GM12878 (cell line): ENCODE results near the gene NLRP14. TPM values are rescaled to one million over a fixed set of nuclear protein-coding genes. Genes with fewer than 3 reads are reported as not detected.

ENCODE experiments used
- ATAC-seq: fragments of 200-7000 bp; cut with Tn5 transposase; 3 replicates; pipeline ENCODE4 v1.9.1; 2020; ENCODE audit warnings: mild to moderate bottlenecking, moderate library complexity
- BruUV-seq: library from RNA; stranded (reverse); fragments of 400-500 nt; replicated peaks from 2 replicates; lab custom pipeline; 2021; lab: Mats Ljungman, UMichigan
- CTCF ChIA-PET: fragments of 300-600 bp; sonication (Branson Sonifier 250); formaldehyde crosslinking; extraction: SDS; loops from one replicate; lab custom pipeline; 2021; ENCODE audit warnings: inconsistent platforms; lab: Yijun Ruan, JAX
- POLR2A ChIA-PET: fragments of 350-600 bp; formaldehyde crosslinking; extraction: SDS; loops from one replicate; lab custom pipeline; 2021; ENCODE audit warnings: inconsistent platforms; lab: Charles Lee
- RAD21 ChIA-PET: fragments of 300-600 bp; sonication (Branson Sonifier 250); formaldehyde crosslinking; loops from one replicate; lab custom pipeline; 2023; ENCODE audit warnings: antibody characterized with exemption; ENCODE audit not compliant: unreplicated experiment; lab: Charles Lee
- SMC1A ChIA-PET: fragments of 300-600 bp; sonication (Branson Sonifier 250); formaldehyde crosslinking; loops from one replicate; lab custom pipeline; 2023; ENCODE audit not compliant: unreplicated experiment, uncharacterized antibody; lab: Charles Lee
- DNase-seq: peaks from one replicate; pipeline ENCODE4 v3.0.0-alpha.2; 2011; ENCODE audit warnings: low read depth, low spot score
- FAIRE-seq: peaks from 3 replicates; lab custom pipeline; 2011; peaks lifted over from hg19 to GRCh38; lab: Jason Lieb, UNC
- H2AFZ ChIP-seq: 2 replicates; pipeline ENCODE4 v1.6.0; 2011; ENCODE audit warnings: low read depth, low read length, control low read depth; ENCODE audit not compliant: control insufficient read depth
- H3K27ac ChIP-seq: 2 replicates; pipeline ENCODE4 v1.5.1; 2011; ENCODE audit warnings: control low read depth; ENCODE audit not compliant: control insufficient read depth, insufficient read depth
- H3K27me3 ChIP-seq, 2 experiments: replicated peaks in 1 of 2; 2 replicates each; pipeline versions ENCODE4 v1.6.0 to v1.6.1; 2011; ENCODE audit warnings: low read length in 1 of 2; ENCODE audit not compliant: control insufficient read depth in 2 of 2, insufficient read depth in 2 of 2
- H3K36me3 ChIP-seq, 2 experiments: 2 replicates each; pipeline ENCODE4 v1.5.1; 2011; ENCODE audit warnings: low read length in 1 of 2; ENCODE audit not compliant: control insufficient read depth in 2 of 2, insufficient read depth in 2 of 2
- H3K4me1 ChIP-seq: 2 replicates; pipeline ENCODE4 v1.6.1; 2011; ENCODE audit warnings: mild to moderate bottlenecking, low read length, moderate library complexity, mixed read lengths; ENCODE audit not compliant: control insufficient read depth, insufficient read depth
- H3K4me2 ChIP-seq: 2 replicates; pipeline ENCODE4 v1.6.0; 2011; ENCODE audit warnings: control low read depth; ENCODE audit not compliant: control insufficient read depth, insufficient read depth
- H3K4me3 ChIP-seq: fragments of 200-600 bp; sonication (generic); 2 replicates; pipeline ENCODE4 v1.5.1; 2016
- H3K79me2 ChIP-seq: 2 replicates; pipeline ENCODE4 v1.6.0; 2011; ENCODE audit warnings: low read length; ENCODE audit not compliant: control insufficient read depth, insufficient read depth
- H3K9ac ChIP-seq: 2 replicates; pipeline ENCODE4 v1.8.0; 2011; ENCODE audit warnings: low read length, control low read depth, mixed read lengths; ENCODE audit not compliant: control insufficient read depth, insufficient read depth
- H3K9me3 ChIP-seq: replicated peaks from 3 replicates; pipeline ENCODE4 v1.5.1; 2011; ENCODE audit warnings: mild to moderate bottlenecking, low read length; ENCODE audit not compliant: control insufficient read depth, insufficient read depth
- H4K20me1 ChIP-seq: 2 replicates; pipeline ENCODE4 v1.6.0; 2011; ENCODE audit not compliant: control insufficient read depth, insufficient read depth
- ASH2L ChIP-seq: fragments of 300-600, 200-600 bp; sonication (generic); IDR thresholded peaks from 2 replicates; pipeline ENCODE4 v1.6.1; 2017; ENCODE audit warnings: low read depth, mild to moderate bottlenecking, borderline replicate concordance
- BRCA1 ChIP-seq: IDR thresholded peaks from 2 replicates; pipeline ENCODE4 v1.6.1; 2011; ENCODE audit warnings: low read depth, low read length, improper control_type of control experiment
- CREM ChIP-seq: IDR thresholded peaks from 2 replicates; pipeline ENCODE4 v1.6.1; 2014; ENCODE audit warnings: antibody characterized with exemption, low read depth
- EZH2 ChIP-seq: IDR thresholded peaks from 2 replicates; pipeline ENCODE4 v1.6.1; 2012; ENCODE audit warnings: low read depth, mild to moderate bottlenecking, control low read depth, inconsistent platforms, low read length, borderline replicate concordance; ENCODE audit not compliant: control insufficient read depth
- ZNF24 ChIP-seq: fragments of 450-650 bp; IDR thresholded peaks from 2 replicates; pipeline ENCODE4 v1.6.1; 2017; ENCODE audit warnings: antibody characterized with exemption, mild to moderate bottlenecking
- WGBS: methylation state at CpG from one replicate; pipeline ENCODE4 v1.1.6; 2016; ENCODE audit warnings: low lambda C conversion rate; ENCODE audit not compliant: insufficient replicate concordance, insufficient coverage; ENCODE audit errors: missing lambda C conversion rate; 5-methylcytosine and 5-hydroxymethylcytosine counted together
- in situ Hi-C: fragments of 300-500 bp; cut with MboI; formaldehyde crosslinking; loops from 9 replicates; pipeline ENCODE4 v1.14.3; 2018; ENCODE audit warnings: mixed read lengths
- intact Hi-C: fragments of 100-400 bp; cut with micrococcal nuclease; formaldehyde crosslinking; loops from one replicate; pipeline ENCODE4 v1.14.2; 2022; ENCODE audit not compliant: unreplicated experiment
- polyA plus RNA-seq, 11 experiments: library from polyadenylated mRNA; depleted of rRNA in 4 of 11; unstranded in 6 of 11; stranded (reverse) in 5 of 11; fragments of >200 nt; fragmentation: Nextera tagmentation in 4 of 11; fragmentation: Illumina TruSeq in 1 of 11; extraction: Ambion mirVana in 4 of 11; extraction: Trizol in 1 of 11; gene quantifications; 1 replicate in 1 of 11; 2 replicates in 10 of 11; pipeline versions ENCODE4 v1.2.1 to v1.2.3, GENCODE V29; 2011 to 2016; ENCODE audit warnings: inconsistent platforms in 2 of 11, missing spikeins in 2 of 11, low read depth in 1 of 11
- total RNA-seq, 4 experiments: library from RNA; depleted of rRNA in 3 of 4; stranded (reverse); fragments of >200 nt in 3 of 4; fragmentation: Illumina TruSeq in 1 of 4; extraction: Trizol in 1 of 4; gene quantifications; 2 replicates each; pipeline versions ENCODE4 v1.2.1 to v1.2.3, GENCODE V29; 2013 to 2021
- TF ChIP-seq, protein P1 (sequence below): fragments of 450-650 bp; IDR thresholded peaks from 2 replicates; pipeline ENCODE4 v1.6.1; 2017; ENCODE audit warnings: mild to moderate bottlenecking, moderate library complexity

Gene NLRP14
- total and polyA plus RNA-seq, 10 of the 15 experiments (the other 5 are each of a cell fraction or from before 2014, with no cell fraction given): 0.02 to 0.12 (median 0.04) TPM; not detected in 3

DNA sequence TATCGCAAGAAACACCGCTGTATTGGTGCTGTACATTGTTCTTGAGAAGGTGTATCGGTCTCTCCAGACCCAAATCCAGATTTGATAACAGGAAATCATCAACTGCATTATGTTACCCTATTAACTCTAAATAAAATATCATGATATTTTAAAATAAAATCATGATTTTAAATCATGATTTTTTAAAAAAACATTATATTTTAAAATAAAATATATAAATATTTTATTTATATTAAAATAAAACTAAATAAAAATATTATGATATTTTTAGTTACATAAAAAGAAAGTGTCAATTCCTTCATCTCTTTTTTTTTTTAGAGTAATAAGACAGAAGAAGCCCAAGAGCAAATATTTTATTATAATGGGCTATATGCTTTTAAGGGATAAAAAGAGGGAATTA, 96.1 kb downstream of the NLRP14 start:
- WGBS: 62% methylated on average over 3 of the region's 3 CpGs
- BruUV-seq: no TSS peak
- RAD21 ChIA-PET: no interaction called here
- no peaks in the 10 kb centered on the region for H3K27me3 ChIP-seq
- POLR2A ChIA-PET: no interaction called here
- no peak for TF ChIP-seq BRCA1
- TF ChIP-seq ASH2L: no peak
- no peak for TF ChIP-seq EZH2
- no peak for TF ChIP-seq ZNF24
- TF ChIP-seq, protein P1, sequence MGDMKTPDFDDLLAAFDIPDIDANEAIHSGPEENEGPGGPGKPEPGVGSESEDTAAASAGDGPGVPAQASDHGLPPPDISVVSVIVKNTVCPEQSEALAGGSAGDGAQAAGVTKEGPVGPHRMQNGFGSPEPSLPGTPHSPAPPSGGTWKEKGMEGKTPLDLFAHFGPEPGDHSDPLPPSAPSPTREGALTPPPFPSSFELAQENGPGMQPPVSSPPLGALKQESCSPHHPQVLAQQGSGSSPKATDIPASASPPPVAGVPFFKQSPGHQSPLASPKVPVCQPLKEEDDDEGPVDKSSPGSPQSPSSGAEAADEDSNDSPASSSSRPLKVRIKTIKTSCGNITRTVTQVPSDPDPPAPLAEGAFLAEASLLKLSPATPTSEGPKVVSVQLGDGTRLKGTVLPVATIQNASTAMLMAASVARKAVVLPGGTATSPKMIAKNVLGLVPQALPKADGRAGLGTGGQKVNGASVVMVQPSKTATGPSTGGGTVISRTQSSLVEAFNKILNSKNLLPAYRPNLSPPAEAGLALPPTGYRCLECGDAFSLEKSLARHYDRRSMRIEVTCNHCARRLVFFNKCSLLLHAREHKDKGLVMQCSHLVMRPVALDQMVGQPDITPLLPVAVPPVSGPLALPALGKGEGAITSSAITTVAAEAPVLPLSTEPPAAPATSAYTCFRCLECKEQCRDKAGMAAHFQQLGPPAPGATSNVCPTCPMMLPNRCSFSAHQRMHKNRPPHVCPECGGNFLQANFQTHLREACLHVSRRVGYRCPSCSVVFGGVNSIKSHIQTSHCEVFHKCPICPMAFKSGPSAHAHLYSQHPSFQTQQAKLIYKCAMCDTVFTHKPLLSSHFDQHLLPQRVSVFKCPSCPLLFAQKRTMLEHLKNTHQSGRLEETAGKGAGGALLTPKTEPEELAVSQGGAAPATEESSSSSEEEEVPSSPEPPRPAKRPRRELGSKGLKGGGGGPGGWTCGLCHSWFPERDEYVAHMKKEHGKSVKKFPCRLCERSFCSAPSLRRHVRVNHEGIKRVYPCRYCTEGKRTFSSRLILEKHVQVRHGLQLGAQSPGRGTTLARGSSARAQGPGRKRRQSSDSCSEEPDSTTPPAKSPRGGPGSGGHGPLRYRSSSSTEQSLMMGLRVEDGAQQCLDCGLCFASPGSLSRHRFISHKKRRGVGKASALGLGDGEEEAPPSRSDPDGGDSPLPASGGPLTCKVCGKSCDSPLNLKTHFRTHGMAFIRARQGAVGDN: no peak
- no peak for TF ChIP-seq CREM
- H3K4me3 ChIP-seq: no peak overlapping the region
- intact Hi-C loops: no loop called here
- H3K4me1 ChIP-seq: no peaks in the 10 kb centered on the region
- SMC1A ChIA-PET: no interaction called here
- no peaks in the 10 kb centered on the region for H3K9me3 ChIP-seq
- no peaks in the 10 kb centered on the region for H3K36me3 ChIP-seq
- no peak overlapping the region for H3K9ac ChIP-seq
- CTCF ChIA-PET: no interaction called here
- DNase-seq: no peak
- ATAC-seq: no peak
- no peak overlapping the region for H3K27ac ChIP-seq
- no peaks in the 10 kb centered on the region for H3K79me2 ChIP-seq
- FAIRE-seq: no peak
- H4K20me1 ChIP-seq: no peaks in the 10 kb centered on the region
- in situ Hi-C loops: no loop called here
- H3K4me2 ChIP-seq: no peak overlapping the region
- H2AFZ ChIP-seq: no peak overlapping the region

Other genes starting within 250 kb of the NLRP14 start
Only the 7 nearest of the 12 such genes appear.
- gene OR10A2, start 157.4 kb upstream of the NLRP14 start, total RNA-seq (2014; rRNA removed): not detected in 2 replicates
- not detected in 2 replicates for gene OR10A2, start 157.4 kb upstream of the NLRP14 start, total RNA-seq (2014; rRNA removed; fragmentation: Illumina TruSeq; extraction: Trizol)
- not detected in 2 replicates for gene OR10A2, start 157.4 kb upstream of the NLRP14 start, total RNA-seq (2021)
- not detected in 2 replicates for gene OR10A2, start 157.4 kb upstream of the NLRP14 start, polyA plus RNA-seq (2011; rRNA removed)
- gene OR10A2, start 157.4 kb upstream of the NLRP14 start, polyA plus RNA-seq (2014; fragmentation: Illumina TruSeq; extraction: Trizol): not detected in 2 replicates
- gene OR10A2, start 157.4 kb upstream of the NLRP14 start, polyA plus RNA-seq (2014; fragmentation: Nextera tagmentation; extraction: Ambion mirVana): not detected
- not detected in 2 replicates for gene OR10A2, start 157.4 kb upstream of the NLRP14 start, polyA plus RNA-seq (2014; rRNA removed)
- under 1 TPM; 0.04 to 0.06 TPM for gene OR10A2, start 157.4 kb upstream of the NLRP14 start, polyA plus RNA-seq (2016; fragmentation: Nextera tagmentation; extraction: Ambion mirVana)
- not detected in 2 replicates for gene OR10A4, start 143.9 kb upstream of the NLRP14 start, total RNA-seq (2014; rRNA removed)
- gene OR10A4, start 143.9 kb upstream of the NLRP14 start, total RNA-seq (2014; rRNA removed; fragmentation: Illumina TruSeq; extraction: Trizol): not detected in 2 replicates
- gene OR10A4, start 143.9 kb upstream of the NLRP14 start, total RNA-seq (2021): not detected in 2 replicates
- gene OR10A4, start 143.9 kb upstream of the NLRP14 start, polyA plus RNA-seq (2011; rRNA removed): not detected in 2 replicates
- gene OR10A4, start 143.9 kb upstream of the NLRP14 start, polyA plus RNA-seq (2014; fragmentation: Illumina TruSeq; extraction: Trizol): not detected in 2 replicates
- gene OR10A4, start 143.9 kb upstream of the NLRP14 start, polyA plus RNA-seq (2014; fragmentation: Nextera tagmentation; extraction: Ambion mirVana): not detected
- not detected in 2 replicates for gene OR10A4, start 143.9 kb upstream of the NLRP14 start, polyA plus RNA-seq (2014; rRNA removed)
- gene OR10A4, start 143.9 kb upstream of the NLRP14 start, polyA plus RNA-seq (2016; fragmentation: Nextera tagmentation; extraction: Ambion mirVana): not detected
- gene OR2D2, start 128.0 kb upstream of the NLRP14 start, total RNA-seq (2014; rRNA removed): 0.11 TPM in 1 of 2 replicates, not detected in the other
- 0.23 TPM in 1 of 2 replicates, not detected in the other for gene OR2D2, start 128.0 kb upstream of the NLRP14 start, total RNA-seq (2014; rRNA removed; fragmentation: Illumina TruSeq; extraction: Trizol)
- not detected in 2 replicates for gene OR2D2, start 128.0 kb upstream of the NLRP14 start, total RNA-seq (2021)
- gene OR2D2, start 128.0 kb upstream of the NLRP14 start, polyA plus RNA-seq (2011; rRNA removed): not detected in 2 replicates
- not detected in 2 replicates for gene OR2D2, start 128.0 kb upstream of the NLRP14 start, polyA plus RNA-seq (2014; fragmentation: Illumina TruSeq; extraction: Trizol)
- not detected for gene OR2D2, start 128.0 kb upstream of the NLRP14 start, polyA plus RNA-seq (2014; fragmentation: Nextera tagmentation; extraction: Ambion mirVana)
- not detected in 2 replicates for gene OR2D2, start 128.0 kb upstream of the NLRP14 start, polyA plus RNA-seq (2014; rRNA removed)
- gene OR2D2, start 128.0 kb upstream of the NLRP14 start, polyA plus RNA-seq (2016; fragmentation: Nextera tagmentation; extraction: Ambion mirVana): not detected
- gene OR2D3, start 99.5 kb upstream of the NLRP14 start, total RNA-seq (2014; rRNA removed): not detected in 2 replicates
- gene OR2D3, start 99.5 kb upstream of the NLRP14 start, total RNA-seq (2014; rRNA removed; fragmentation: Illumina TruSeq; extraction: Trizol): not detected in 2 replicates
- gene OR2D3, start 99.5 kb upstream of the NLRP14 start, total RNA-seq (2021): not detected in 2 replicates
- not detected in 2 replicates for gene OR2D3, start 99.5 kb upstream of the NLRP14 start, polyA plus RNA-seq (2011; rRNA removed)
- gene OR2D3, start 99.5 kb upstream of the NLRP14 start, polyA plus RNA-seq (2014; fragmentation: Illumina TruSeq; extraction: Trizol): not detected in 2 replicates
- gene OR2D3, start 99.5 kb upstream of the NLRP14 start, polyA plus RNA-seq (2014; fragmentation: Nextera tagmentation; extraction: Ambion mirVana): not detected
- gene OR2D3, start 99.5 kb upstream of the NLRP14 start, polyA plus RNA-seq (2014; rRNA removed): not detected in 2 replicates
- under 1 TPM in 1 of 2 experiments, not detected in 1; 0.20 TPM for gene OR2D3, start 99.5 kb upstream of the NLRP14 start, polyA plus RNA-seq (2016; fragmentation: Nextera tagmentation; extraction: Ambion mirVana)
- 2.5 and 2.6 TPM in 2 replicates for gene ZNF215, start 94.1 kb upstream of the NLRP14 start, total RNA-seq (2014; rRNA removed)
- gene ZNF215, start 94.1 kb upstream of the NLRP14 start, total RNA-seq (2014; rRNA removed; fragmentation: Illumina TruSeq; extraction: Trizol): 2.4 and 3.1 TPM in 2 replicates
- 1.9 and 2.4 TPM in 2 replicates for gene ZNF215, start 94.1 kb upstream of the NLRP14 start, total RNA-seq (2021)
- gene ZNF215, start 94.1 kb upstream of the NLRP14 start, polyA plus RNA-seq (2011; rRNA removed): 3.7 and 4.7 TPM in 2 replicates
- gene ZNF215, start 94.1 kb upstream of the NLRP14 start, polyA plus RNA-seq (2014; fragmentation: Illumina TruSeq; extraction: Trizol): 1.4 and 2.7 TPM in 2 replicates
- gene ZNF215, start 94.1 kb upstream of the NLRP14 start, polyA plus RNA-seq (2014; fragmentation: Nextera tagmentation; extraction: Ambion mirVana): 1 to 10 TPM; 1.5 to 3.2 TPM
- gene ZNF215, start 94.1 kb upstream of the NLRP14 start, polyA plus RNA-seq (2014; rRNA removed): 1.7 and 2.2 TPM in 2 replicates
- 1 to 10 TPM; 1.6 to 2.0 TPM for gene ZNF215, start 94.1 kb upstream of the NLRP14 start, polyA plus RNA-seq (2016; fragmentation: Nextera tagmentation; extraction: Ambion mirVana)
- gene ZNF214, start 133 bp upstream of the NLRP14 start, total RNA-seq (2014; rRNA removed): not detected in 2 replicates
- gene ZNF214, start 133 bp upstream of the NLRP14 start, total RNA-seq (2014; rRNA removed; fragmentation: Illumina TruSeq; extraction: Trizol): 0.18 TPM in 1 of 2 replicates, not detected in the other
- not detected in 2 replicates for gene ZNF214, start 133 bp upstream of the NLRP14 start, total RNA-seq (2021)
- gene ZNF214, start 133 bp upstream of the NLRP14 start, polyA plus RNA-seq (2011; rRNA removed): not detected in 2 replicates
- not detected in 2 replicates for gene ZNF214, start 133 bp upstream of the NLRP14 start, polyA plus RNA-seq (2014; fragmentation: Illumina TruSeq; extraction: Trizol)
- not detected for gene ZNF214, start 133 bp upstream of the NLRP14 start, polyA plus RNA-seq (2014; fragmentation: Nextera tagmentation; extraction: Ambion mirVana)
- not detected in 2 replicates for gene ZNF214, start 133 bp upstream of the NLRP14 start, polyA plus RNA-seq (2014; rRNA removed)
- gene ZNF214, start 133 bp upstream of the NLRP14 start, polyA plus RNA-seq (2016; fragmentation: Nextera tagmentation; extraction: Ambion mirVana): not detected
- gene RBMXL2, start 68.5 kb downstream of the NLRP14 start, total RNA-seq (2014; rRNA removed): not detected in 2 replicates
- not detected in 2 replicates for gene RBMXL2, start 68.5 kb downstream of the NLRP14 start, total RNA-seq (2014; rRNA removed; fragmentation: Illumina TruSeq; extraction: Trizol)
- gene RBMXL2, start 68.5 kb downstream of the NLRP14 start, total RNA-seq (2021): not detected in 2 replicates
- gene RBMXL2, start 68.5 kb downstream of the NLRP14 start, polyA plus RNA-seq (2011; rRNA removed): not detected in 2 replicates
- not detected in 2 replicates for gene RBMXL2, start 68.5 kb downstream of the NLRP14 start, polyA plus RNA-seq (2014; fragmentation: Illumina TruSeq; extraction: Trizol)
- gene RBMXL2, start 68.5 kb downstream of the NLRP14 start, polyA plus RNA-seq (2014; fragmentation: Nextera tagmentation; extraction: Ambion mirVana): not detected
- gene RBMXL2, start 68.5 kb downstream of the NLRP14 start, polyA plus RNA-seq (2014; rRNA removed): not detected in 2 replicates
- not detected for gene RBMXL2, start 68.5 kb downstream of the NLRP14 start, polyA plus RNA-seq (2016; fragmentation: Nextera tagmentation; extraction: Ambion mirVana)